HG03103 (cell line): ENCODE data around the gene KCNJ15.
A peak's percentile ranks its signal among the peaks of the same experiment; 100 is the strongest.

ENCODE experiments used
- ATAC-seq: cut with Tn5 transposase; IDR thresholded peaks from one replicate; pipeline ENCODE4 v1.9.1; 2021; ENCODE audit warnings: low read depth; ENCODE audit not compliant: unreplicated experiment

The KCNJ15 gene

DNA sequence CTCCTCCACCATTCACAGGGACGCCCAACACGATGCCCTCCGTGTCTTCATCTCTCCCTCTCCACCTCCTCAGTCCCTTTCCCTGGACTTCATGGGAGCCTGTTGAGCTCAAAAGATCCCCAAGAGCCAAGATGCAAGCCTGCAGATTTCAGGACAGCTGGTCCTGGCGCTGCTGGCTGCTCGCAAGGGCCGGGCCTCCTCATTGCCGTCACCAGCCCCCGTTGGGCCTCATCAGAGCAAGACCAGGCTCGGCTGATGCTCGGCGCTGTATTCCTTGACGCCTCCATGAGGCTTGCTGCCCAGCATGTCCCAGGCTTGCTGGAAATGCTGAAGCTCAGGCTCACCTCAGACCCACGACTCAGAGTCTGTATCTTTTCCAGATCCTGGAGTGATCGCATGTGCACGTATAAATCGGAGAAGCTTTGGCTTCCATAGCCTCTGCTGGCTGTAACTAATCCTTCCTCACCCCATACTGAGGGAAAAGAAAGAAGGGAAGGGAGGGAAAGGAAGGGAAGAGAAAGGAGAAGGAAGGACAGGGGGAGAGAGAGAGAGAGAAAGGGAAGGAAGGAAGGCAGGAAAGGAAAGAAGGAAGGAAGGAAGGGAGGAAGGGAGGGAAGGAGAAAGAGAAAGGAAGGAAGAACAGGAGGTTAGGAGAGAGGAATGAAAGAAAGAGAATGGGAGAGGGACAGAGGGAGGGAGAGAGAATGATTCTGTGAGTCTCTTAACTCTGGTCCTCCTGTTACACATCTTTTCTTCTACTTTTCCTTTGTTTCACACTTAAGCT, 94.6 kb downstream of the KCNJ15 start:
- ATAC-seq, result no peak

DNA sequence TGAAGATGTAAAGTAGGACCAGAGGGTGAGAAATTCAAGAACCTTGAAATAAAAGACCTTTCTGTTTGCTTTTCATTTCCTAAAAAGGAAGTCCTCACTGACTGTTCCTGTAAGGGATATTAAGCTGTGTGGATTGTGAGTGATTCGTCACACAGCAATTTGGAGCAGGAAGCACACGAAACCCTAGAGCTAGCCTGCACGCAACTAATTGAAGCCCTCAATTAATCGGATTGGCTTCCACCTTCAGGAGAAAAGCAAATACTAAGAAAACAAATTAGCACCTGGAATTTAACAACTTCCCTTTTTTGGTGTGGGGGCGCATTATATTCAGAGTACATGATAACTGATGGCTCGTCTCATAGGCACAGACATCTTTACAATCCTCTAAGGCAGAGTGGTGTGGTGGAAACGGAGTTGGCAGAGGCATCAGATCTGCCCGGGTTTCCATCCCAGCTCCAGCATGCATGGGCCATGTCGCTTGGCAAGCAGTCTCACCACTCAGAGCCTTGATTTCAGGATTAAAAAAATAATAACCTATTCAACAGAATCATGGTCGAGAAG, 95.2 kb downstream of the KCNJ15 start:
- no peak for ATAC-seq

DNA sequence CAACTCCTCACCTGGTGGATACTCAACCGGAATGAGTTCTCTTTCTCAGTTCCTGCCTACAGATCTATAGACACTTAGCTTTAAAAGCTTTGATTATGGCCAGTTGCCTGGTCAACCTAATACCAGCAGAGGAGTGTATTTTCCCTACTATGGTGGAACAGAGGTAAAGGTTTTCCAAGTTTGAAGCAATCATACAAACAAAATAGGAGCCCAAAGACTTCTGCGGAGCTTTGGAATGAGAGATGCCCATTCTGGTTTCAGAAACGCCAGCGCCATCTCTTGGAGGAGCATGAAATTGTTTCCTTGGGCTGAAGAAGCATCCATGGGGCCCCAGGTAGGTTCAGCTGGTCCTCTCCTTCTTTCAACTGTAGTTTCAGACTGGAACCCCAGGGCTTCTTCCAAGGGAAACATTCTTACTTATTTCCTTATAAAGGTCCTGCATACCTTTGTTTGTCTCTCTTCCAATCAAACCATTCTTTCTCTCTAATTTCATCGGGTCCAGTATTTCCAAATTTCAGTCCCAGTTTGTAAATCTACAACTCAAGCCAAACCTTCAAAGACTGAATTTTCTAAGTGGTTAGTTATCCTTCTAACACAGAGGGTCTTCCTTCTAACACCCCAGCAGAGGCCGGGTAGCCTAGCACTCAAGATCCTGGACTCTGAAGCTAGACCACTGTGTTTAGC, 95.9 kb downstream of the KCNJ15 start:
- no peak for ATAC-seq

DNA sequence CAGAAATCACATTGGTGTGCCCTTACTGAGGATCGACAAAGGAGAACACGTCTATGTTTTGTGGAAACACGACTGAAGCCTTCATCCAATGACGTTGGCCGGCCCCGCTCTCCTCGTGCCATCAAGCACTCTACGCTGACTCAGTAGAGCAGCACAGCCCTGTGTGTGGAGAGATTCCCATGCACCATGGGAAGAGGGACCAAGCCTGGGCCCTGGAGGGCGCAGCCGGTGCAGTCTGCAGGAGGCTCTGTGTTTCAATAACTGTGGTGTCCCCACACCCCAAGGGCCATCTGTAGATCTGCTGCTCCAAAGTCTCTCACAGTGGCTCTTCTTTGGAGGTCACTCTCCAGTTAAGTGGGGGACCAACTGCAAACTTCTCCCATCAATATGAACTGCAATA, 97.4 kb downstream of the KCNJ15 start:
- no peak for ATAC-seq

DNA sequence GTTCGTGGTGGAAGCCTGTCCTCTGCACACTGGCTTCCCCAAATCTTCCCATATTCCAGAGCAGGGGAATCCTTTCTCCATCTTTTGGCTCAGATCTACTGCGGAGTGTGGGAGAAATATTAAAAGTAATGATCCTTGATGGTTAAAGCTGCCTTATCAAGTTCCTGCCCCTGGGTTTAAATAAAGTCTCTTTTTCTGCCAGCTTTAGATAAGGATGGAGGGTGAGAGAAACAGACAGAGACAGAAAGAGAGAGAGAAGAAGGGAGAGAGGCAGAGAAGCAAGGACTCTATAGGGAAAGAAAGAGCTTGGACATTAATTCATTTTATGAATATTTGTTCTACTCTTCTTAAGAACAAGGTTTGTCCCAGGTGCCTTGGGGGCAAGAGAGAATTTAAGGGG, 98.0 kb downstream of the KCNJ15 start:
- ATAC-seq, result no peak

DNA sequence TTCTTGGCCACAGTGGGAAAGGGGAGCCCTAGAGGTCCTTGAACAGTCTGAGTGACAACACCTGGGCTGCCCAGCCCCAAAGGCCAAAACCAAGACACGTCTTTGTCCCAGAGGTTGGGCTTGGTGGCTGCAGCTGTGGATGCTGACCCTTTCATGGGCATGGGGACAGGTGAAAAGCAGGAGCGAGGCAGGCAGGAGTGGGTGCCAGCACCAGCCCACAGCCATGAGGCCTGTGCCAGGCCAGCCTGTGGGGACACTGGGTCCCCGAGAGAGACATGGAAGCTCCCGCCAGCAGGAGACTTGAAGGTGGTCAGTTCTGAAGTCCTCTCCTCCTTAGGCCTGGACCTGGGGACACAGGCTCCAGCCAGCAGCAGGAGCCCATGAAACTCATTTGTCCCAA, 98.6 kb downstream of the KCNJ15 start:
- ATAC-seq, result no peak

DNA sequence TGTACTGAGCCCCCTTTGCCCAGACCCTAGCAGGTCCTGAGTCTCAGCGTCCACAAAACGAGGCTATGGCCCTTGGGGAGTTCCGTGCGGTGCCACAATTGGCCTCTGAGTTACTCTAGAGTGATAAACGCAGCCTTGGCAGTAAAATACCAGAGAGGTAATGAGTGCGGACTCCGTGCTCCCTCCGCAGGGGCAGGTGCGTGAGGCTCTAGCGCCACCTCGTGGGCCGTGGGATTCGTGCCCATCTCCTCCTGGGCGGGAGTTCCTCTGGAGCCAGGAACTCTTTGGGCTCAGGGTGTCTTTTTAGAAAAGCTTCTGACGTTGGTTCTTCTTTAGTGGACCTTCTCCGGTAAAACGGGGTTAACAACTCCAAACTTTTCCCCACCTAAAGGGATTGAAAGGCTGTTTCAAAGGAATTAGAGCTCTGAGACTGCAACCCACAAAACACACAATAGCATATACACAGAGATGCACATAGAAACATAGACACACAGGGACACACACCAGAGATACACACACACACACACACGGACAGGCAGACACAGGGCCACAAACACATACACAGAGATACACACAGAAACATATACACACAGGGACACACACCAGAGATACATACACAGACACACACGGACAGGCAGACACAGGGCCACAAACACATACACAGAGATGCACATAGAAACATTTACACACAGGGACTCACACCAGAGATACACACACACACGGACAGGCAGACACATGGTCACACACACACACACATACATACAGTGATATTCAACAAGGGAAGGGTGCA, 99.4 kb downstream of the KCNJ15 start:
- ATAC-seq, result peak; percentile 70
